ENCODE data around the gene RAB44.

RAB44 gene

DNA sequence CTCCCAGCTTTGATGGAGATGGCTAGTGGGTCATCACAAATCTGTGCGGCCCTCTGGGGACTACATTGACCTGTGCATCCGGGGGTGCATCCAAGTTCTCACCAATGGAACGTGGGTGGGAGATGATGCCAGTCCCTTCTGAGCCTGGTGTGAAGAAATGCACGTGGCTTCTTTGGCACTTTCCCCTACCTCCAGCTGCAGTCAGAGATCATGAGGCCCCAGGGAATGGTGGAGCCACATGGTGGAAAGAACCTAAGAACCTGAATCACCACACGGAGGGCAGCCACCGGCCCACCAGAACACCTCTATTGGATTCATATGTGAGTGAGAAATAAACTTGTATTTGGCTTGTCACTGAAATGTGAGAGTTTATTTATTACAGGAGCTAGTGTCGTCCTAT lies 29.0 kb upstream of the RAB44 start:
- no peak for DNase-seq

DNA sequence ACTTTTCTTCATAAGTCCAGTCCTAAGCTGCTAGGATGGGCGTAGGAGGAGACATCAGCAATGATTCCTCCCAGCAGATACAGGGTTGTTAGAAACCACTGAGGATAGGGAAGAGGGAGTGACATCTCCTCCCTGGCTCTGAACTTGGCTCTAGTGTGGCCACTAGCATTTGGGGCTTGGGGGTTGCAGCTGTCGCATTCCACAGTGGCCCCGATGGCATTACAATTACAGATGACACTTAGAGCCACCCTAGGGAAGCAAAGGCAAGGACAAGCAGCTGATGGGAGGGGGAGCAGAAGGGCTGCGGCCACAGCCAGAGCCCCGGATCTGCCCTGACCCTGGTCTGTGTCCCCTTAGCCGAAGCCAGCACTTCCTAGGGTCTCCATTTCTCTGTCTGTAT lies 28.6 kb upstream of the RAB44 start:
- no peak for DNase-seq

DNA sequence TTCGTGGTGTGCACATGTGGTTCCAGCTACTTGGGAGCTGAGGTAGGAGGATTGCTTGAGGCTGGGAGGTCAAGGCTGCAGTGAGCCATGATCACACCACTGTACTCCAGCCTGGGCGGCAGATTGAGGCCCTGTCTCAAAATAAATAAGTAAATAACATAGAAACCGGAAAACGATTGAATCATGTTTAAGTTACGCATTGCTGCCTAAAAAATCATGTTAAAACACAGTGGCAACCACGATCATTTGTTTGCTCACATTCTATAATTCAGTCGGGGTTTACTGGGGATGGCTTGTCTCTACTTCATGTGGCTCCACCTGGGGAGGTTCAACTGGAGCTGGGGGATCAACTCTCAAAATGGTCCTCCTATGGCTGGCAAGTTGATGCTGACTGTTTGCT lies 27.4 kb upstream of the RAB44 start:
- DNase-seq, result no peak

DNA sequence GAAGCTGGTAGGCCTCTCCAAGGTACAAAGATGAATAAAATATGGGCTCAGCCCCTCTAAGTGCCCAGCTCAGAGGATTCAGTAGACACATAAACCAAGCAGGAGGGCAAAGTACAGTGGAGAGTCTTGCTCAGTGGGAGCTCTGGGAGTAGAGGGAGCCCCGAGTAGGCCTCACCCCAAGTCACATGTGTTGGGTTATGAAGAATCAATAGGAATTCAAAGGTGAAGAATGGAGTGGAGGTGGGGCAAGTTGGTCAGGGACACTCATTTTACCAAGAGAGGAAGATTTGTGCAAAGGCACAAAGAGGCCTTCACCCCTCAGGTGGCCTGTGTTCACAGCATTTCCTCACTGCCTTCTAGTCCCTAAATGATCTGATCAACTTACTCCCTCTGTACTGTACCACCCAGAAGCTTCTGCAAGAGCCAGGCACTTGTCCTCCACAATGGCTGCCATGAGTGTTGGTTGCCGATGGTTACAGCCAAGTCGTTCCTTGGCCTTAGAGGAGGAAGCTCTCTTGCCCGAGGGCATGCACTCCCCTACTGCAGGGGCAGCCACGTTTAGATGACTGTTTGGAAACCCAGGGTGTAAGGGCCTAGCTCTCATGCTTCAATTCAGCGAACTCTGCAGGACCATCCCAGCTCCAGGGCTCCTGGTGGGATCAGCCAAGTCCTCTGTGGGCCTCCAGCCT lies 25.8 kb upstream of the RAB44 start:
- DNase-seq, result no peak

DNA sequence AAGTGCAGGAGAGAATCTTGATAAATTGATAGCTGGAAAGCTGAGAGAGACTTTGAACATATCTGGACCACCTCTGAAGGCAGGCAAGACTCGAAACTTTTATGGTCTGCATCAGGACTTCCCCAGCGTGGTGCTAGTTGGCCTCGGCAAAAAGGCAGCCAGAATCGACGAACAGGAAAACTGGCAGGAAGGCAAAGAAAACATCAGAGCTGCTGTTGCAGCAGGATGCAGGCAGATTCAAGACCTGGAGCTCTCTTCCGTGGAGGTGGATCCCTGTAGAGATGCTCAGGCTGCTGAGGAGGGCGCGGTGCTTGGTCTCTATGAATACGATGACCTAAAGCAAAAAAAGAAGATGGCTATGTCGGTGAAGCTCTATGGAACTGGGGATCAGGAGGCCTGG lies 23.7 kb upstream of the RAB44 start:
- DNase-seq, result no peak

DNA sequence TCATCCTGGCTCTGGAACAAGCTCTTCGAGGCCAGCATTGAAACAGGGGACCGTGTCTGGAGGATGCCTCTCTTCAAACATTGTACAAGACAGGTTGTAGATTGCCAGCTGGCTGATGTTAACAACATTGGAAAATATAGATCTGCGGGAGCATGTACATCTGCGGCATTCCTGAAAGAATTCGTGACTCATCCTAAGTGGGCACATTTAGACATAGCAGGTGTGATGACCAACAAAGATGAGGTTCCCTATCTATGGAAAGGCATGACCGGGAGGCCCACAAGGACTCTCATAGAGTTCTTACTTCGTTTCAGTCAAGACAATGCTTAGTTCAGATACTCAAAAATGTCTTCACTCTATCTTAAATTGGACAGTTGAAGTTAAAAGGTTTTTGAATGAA lies 22.7 kb upstream of the RAB44 start:
- DNase-seq, result no peak

DNA sequence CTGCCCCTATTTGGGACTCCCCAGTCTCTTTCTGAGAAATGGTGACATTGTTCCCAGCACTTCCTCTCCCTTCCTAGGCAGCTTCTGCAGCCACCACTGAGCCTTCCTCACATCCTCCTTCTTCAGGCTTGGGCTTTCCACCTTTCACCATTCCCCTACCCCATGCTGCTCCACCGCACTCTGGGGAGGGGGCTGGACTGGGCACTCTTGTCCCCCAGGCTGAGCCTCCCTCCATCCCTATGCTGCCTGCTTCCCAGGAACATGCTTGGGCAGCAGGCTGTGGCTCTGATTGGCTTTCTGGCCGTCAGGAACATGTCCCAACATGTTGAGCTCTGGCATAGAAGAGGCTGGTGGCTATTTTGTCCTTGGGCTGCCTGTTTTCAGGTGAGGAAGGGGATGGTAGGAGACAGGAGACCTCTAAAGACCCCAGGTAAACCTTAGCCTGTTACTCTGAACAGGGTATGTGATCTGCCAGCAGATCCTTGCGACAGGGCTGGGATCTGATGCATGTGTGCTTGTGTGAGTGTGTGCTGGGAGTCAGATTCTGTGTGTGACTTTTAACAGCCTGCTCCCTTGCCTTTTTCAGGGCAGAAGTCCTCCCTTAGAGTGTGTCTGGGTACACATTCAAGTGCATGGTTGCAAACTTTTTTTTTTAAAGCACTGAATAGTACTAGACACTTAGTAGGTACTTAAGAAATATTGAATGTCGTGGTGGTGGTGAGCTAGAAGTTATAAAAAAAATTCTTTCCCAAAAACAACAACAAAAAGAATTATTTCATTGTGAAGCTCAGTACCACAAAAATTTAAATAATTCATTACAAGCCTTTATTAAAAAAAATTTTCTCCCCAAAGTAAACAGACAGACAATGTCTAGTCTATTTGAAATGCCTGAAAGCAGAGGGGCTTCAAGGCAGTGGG lies 21.2 kb upstream of the RAB44 start:
- DNase-seq, result no peak

DNA sequence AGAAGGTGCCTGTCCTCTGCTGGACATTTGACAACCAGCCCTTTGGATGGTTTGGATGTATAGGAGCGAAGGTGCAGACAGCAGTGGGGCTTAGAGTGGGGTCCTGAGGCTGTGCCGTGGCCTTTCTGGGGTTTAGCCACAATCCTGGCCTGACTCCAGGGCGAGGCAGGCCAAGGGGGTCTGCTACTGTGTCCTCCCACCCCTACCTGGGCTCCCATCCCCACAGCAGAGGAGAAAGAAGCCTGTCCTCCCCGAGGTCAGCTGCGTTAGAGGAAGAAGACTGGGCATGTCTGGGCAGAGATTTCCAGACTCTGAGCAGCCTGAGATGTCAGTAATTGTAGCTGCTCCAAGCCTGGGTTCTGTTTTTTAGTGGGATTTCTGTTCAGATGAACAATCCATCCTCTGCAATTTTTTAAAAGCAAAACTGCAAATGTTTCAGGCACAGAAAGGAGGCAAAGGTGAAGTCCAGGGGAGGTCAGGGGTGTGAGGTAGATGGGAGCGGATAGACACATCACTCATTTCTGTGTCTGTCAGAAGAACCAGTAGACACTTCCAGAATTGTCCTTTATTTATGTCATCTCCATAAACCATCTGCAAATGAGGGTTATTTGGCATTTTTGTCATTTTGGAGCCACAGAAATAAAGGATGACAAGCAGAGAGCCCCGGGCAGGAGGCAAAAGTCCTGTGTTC lies 20.4 kb upstream of the RAB44 start:
- no peak for DNase-seq

DNA sequence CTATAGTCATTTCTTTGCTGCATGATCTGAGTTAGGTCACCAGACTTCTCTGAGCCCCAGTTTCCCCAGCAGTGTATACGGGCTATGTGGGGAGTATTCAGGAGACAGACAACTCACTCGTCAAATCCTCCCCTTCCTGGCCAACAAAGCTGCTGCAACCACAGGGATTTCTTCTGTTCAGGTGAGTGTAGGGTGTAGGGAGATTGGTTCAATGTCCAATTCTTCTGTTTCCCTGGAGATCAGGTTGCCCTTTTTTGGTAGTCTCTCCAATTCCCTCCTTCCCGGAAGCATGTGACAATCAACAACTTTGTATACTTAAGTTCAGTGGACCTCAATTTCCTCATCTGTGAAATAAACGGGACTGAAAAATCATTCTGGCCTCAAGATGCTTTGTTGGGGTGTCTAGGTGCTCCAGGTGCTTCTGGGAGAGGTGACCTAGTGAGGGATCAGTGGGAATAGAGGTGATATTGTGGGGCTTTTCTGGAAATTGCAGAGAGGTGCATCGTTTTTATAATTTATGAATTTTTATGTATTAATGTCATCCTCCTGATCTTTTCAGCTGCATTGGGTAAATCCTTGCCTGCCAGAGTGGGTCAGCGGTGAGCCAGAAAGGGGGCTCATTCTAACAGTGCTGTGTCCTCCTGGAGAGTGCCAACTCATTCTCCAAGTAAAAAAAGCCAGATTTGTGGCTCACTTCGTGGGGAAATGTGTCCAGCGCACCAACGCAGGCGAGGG lies 19.7 kb upstream of the RAB44 start:
- DNase-seq, result no peak

DNA sequence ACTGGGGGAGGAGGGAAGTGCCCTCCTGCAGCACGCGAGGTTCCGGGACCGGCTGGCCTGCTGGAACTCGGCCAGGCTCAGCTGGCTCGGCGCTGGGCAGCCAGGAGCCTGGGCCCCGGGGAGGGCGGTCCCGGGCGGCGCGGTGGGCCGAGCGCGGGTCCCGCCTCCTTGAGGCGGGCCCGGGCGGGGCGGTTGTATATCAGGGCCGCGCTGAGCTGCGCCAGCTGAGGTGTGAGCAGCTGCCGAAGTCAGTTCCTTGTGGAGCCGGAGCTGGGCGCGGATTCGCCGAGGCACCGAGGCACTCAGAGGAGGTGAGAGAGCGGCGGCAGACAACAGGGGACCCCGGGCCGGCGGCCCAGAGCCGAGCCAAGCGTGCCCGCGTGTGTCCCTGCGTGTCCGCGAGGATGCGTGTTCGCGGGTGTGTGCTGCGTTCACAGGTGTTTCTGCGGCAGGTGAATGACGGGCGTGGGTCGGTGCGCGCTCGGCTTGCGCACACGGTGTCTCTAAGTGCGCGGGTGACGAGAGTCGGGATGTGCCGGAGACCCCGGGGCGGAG lies 19.1 kb upstream of the RAB44 start, which contains the start of gene CDKN1A:
CDKN1A (plus strand) TSS at position 227 of the 555 bp plus-strand sequence. CDS start 5,388 bp downstream, outside the sequence.
- peak; percentile 70 for DNase-seq

DNA sequence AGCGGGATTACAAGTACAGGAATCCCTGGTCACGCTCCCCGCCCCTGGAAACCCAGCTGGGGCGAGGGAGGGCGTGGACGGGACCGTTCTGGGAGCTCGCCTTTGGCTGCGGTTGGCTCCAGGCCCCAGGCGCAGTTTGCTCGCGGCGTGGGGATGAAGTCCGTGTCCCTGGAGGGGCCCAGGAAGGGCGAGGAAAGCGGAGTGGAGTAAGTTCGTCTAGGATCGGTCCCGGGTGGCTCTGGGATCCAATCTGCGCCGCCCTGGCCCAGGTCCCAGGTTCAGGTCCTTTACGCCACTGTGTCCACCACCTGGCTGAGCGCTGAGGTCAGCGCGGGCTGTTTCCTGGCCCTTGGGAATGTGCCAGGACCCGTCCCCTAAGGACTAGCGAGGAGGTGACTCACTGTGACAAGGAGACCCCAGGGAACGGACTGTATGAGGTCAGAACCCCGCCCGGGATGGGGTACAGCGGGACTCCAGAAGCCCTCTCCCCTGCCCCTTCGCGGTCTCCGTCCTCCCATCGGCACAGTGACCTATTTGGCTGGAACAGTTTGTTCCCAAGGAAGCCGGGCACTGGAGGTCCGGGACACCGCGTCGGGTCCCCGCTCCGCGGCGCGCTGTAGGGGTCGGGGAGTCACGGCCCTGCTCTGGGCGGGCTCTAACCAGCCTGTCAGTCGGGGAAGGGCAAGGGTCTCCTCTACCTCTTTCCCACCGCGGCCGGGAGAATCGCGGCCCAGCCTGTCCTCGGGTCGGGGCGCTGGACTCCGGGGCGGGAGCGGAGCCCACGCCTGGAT lies 18.4 kb upstream of the RAB44 start:
- peak; percentile 28 for DNase-seq

DNA sequence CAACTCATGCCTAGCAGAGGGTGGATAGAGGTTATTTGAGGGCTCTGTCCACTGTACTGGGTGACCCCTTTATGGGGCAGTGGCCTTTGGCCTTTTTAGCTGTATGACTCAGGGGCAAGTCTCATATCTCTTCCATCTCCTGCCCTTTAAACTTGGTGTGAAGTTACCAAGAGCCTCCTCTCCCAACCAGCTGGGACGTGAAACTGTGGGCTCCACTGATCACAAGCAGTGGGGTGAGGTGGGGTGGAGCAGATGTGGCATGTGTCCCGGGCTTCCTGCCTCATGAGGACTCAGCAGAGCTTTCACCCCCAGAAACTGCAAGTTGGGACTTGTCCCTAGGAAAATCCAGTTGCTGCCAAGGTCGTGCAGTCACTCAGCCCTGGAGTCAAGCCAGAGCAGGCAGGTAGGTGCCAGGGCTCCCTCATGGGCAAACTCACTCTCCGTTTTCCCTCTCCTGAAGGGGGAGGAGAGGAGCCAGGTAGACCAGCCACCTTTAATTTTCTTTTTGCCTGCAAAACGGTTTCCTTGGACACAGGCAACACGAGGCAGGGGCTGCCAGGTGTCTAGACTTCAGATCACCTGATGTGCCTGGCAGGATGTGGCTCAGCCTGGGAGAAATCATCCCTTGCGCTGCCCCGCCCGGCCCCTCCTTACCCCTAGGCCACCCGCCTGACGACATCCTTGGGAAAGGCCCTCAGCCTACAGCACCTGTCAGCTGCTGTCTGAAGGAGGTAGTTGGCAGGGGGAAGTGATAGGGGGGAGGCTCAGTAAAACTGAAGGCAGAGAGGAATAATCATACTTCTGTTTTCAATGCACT lies 15.1 kb upstream of the RAB44 start:
- DNase-seq, result peak; percentile 39

DNA sequence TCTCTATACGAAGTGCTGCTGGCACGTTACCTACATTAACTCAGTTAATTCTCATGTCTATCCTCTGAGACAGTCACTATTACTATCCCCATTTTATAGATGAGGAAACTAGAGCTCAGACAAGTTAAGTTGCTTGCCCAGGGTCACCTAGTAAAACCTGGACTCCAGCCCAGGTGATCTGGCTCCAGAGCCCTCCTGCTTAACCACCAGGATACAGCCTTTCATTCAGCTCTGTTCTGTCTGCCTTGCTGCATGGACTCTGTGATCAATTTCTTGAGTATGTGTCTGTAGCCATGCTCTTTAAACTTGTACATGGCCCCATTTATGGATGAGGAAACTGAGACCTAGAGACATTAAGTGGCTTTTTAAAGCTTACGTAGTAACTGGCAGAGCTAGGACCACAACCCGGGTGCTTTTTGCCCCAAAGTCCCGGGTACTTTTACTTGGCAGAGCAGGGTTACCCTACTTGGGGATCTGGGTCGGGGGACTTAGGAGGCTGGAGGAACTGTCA lies 14.4 kb upstream of the RAB44 start:
- DNase-seq, result no peak

DNA sequence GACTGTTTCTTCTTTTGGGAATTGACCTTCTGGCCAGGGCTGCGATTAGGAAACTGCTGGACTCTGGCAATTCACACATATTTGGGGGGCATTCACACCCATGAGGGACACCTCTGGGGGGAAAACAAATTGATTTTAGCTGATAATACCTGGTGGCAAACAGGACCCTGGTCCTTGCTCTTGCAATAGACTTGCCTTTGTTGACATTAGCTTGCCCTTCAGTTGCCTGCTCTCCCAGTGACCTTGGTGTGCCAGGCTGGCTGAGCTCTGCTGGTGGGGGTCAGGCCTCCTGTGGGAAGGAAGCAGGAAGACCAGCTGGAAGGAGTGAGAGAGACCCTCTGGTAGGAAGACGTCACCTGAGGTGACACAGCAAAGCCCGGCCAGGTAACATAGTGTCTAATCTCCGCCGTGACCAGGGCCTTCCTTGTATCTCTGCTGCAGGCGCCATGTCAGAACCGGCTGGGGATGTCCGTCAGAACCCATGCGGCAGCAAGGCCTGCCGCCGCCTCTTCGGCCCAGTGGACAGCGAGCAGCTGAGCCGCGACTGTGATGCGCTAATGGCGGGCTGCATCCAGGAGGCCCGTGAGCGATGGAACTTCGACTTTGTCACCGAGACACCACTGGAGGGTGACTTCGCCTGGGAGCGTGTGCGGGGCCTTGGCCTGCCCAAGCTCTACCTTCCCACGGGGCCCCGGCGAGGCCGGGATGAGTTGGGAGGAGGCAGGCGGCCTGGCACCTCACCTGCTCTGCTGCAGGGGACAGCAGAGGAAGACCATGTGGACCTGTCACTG lies 13.8 kb upstream of the RAB44 start:
- DNase-seq, result no peak

DNA sequence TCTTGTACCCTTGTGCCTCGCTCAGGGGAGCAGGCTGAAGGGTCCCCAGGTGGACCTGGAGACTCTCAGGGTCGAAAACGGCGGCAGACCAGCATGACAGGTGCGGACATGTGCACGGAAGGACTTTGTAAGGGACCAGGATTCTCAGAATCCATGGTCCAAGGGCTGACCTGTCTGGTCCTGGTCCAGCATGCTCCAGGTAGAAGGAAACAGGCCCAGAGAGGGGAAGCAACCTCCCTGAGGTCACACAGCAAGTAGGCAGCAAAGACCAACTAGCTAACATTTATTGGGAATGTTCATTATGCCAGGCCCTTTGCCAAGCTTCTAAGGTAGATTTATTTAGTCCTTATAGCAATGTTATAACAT lies 13.2 kb upstream of the RAB44 start:
- DNase-seq, result no peak

DNA sequence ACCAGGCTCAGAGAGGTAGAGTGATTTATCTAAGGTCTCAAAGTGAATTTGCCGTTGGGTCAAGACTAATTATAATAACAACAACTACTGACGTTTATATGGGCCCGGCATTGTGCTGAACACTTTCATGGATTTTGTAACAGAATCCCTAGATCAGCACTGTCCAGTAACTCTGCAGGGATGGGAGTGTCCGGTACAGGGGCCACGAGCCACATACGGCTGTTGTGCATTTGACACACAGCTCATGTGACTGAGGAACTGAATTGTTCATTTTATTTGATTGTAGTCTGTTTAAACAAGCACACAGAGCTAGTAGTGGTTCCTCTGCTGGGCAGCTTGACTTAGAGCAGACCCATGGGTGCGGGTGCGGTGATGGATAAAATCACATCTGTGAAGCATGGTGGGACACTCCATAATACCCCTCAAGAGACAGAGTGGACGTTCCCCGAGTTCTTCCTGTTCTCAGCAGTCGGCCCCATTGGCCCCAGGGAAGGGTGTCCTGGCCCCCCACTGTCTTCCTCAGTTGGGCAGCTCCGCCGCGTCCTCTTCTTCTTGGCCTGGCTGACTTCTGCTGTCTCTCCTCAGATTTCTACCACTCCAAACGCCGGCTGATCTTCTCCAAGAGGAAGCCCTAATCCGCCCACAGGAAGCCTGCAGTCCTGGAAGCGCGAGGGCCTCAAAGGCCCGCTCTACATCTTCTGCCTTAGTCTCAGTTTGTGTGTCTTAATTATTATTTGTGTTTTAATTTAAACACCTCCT lies 12.3 kb upstream of the RAB44 start:
- no peak for DNase-seq

DNA sequence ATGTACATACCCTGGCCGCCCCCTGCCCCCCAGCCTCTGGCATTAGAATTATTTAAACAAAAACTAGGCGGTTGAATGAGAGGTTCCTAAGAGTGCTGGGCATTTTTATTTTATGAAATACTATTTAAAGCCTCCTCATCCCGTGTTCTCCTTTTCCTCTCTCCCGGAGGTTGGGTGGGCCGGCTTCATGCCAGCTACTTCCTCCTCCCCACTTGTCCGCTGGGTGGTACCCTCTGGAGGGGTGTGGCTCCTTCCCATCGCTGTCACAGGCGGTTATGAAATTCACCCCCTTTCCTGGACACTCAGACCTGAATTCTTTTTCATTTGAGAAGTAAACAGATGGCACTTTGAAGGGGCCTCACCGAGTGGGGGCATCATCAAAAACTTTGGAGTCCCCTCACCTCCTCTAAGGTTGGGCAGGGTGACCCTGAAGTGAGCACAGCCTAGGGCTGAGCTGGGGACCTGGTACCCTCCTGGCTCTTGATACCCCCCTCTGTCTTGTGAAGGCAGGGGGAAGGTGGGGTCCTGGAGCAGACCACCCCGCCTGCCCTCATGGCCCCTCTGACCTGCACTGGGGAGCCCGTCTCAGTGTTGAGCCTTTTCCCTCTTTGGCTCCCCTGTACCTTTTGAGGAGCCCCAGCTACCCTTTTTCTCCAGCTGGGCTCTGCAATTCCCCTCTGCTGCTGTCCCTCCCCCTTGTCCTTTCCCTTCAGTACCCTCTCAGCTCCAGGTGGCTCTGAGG lies 11.5 kb upstream of the RAB44 start:
- DNase-seq, result no peak

Measured in activated naive CD4-positive, alpha-beta T cell treated with anti-CD3 and anti-CD28 coated beads, Interleukin-2, amount 50 U/mL, for 16 hours (primary cell).